ENCODE data around the gene TNIK. TPM values are rescaled to one million over a fixed set of nuclear protein-coding genes. Genes with fewer than 3 reads are reported as not detected.

The TNIK gene
- total and polyA plus RNA-seq, 4 donors: 3.7 to 9.8 (median 5.2) TPM

DNA sequence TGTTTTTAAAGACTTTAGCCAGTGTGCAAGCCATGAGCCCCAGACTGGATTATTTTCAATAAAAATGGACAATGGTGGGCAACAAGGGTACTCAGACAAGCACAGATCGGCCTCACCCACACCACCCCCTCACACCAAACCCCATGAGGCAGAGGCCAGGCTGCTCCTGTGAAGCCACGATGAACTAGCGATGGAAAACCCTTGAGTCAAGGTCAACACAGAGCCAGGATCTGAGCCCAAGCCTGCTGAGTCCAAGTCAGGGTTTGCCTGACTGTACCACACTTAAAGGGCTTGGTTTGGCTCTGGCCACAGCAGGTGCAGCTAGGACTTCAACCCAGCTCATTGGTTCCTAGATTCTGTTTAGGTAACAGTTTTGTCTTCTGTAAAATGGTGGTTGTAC, 302.2 kb downstream of the TNIK start (continued):
- TF ChIP-seq, protein P1, sequence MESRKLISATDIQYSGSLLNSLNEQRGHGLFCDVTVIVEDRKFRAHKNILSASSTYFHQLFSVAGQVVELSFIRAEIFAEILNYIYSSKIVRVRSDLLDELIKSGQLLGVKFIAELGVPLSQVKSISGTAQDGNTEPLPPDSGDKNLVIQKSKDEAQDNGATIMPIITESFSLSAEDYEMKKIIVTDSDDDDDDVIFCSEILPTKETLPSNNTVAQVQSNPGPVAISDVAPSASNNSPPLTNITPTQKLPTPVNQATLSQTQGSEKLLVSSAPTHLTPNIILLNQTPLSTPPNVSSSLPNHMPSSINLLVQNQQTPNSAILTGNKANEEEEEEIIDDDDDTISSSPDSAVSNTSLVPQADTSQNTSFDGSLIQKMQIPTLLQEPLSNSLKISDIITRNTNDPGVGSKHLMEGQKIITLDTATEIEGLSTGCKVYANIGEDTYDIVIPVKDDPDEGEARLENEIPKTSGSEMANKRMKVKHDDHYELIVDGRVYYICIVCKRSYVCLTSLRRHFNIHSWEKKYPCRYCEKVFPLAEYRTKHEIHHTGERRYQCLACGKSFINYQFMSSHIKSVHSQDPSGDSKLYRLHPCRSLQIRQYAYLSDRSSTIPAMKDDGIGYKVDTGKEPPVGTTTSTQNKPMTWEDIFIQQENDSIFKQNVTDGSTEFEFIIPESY (IDR thresholded peaks at IDR 0.05): no peak
- TF ChIP-seq, protein P2, sequence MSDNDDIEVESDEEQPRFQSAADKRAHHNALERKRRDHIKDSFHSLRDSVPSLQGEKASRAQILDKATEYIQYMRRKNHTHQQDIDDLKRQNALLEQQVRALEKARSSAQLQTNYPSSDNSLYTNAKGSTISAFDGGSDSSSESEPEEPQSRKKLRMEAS (IDR thresholded peaks at IDR 0.05): no peak
- no peak for TF ChIP-seq EGR1 (IDR thresholded peaks at IDR 0.05; ENCODE audit: low read depth in 2 of 2)

DNA sequence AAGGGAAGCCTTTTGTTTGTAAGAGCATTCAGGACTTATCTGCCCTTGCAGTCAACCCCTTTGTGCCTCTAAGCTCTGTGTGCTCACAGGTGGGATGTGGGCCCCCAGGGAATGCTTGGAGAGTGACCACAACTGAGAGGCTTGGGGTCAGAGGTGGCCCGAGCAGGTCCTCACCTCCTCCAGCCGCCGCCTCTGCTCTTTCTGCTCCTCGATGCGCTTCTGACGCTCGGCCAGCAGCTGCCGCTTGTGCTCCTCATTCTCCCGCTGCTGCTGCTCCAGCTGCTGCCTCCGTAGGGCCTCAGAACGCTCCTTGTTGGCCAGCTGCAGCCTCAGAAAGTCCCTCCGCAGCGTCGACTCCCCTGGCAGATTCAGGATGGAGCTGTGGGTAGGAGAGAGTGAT, 302.9 kb downstream of the TNIK start:
- 91% methylated on average over 14 of the region's 14 CpGs for WGBS
- TF ChIP-seq, protein P2 (IDR thresholded peaks at IDR 0.05): no peak
- TF ChIP-seq FOXA1 (IDR thresholded peaks at IDR 0.05): no peak

DNA sequence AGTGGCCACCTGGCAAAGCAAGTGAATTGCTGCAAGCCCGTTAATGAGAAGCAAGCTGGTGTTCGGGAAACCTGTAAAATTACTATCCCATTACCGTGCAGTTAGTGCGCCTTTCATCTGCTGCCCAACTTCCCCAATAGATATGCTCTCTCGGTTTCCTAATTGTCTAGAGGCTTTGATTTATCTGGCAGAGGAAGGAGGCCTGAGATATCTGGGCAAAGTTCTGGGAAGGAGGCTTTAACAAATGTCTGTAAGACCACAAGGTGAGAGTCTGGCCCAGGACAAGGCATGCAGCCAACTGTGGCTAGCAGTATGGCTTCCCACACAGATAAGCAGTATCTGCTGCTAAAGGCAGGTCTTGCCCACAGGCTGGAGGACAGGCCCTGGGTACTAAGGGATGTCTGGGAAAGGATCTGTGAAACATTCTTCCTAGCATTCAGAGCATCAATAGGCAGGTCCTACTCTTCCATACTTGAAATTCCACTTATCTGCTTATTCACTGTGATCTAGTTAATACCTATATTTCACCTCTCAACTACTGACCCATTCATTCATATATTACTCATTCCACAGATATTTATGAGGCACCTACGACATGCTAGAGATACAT, 303.7 kb downstream of the TNIK start:
- Histone ChIP-seq H3K4me3 (ENCODE audit: low read depth in 1 of 3, low read length in 3 of 3) (no peak overlapping the region), H3K36me3 (ENCODE audit: control insufficient read depth in 4 of 4, insufficient read depth in 3 of 4, low read depth in 1 of 4, low read length in 3 of 4) (peaks cover 0 to 3% (median 1%) of the 10 kb centered on the region in 4 donors), H3K9ac (ENCODE audit: low read depth in 1 of 2, low read length in 2 of 2) (no peak overlapping the region), H3K9me3 (ENCODE audit: control insufficient read depth in 4 of 4, low read length in 3 of 4) (no peaks in the 10 kb centered on the region), H3K27ac (ENCODE audit: low read depth in 1 of 2, low read length in 2 of 2) (no peak overlapping the region), H3K4me1 (ENCODE audit: control insufficient read depth in 4 of 4, insufficient read depth in 4 of 4, low read length in 3 of 4) (no peaks in the 10 kb centered on the region), H3K27me3 (ENCODE audit: control insufficient read depth in 4 of 4, insufficient read depth in 4 of 4, low read length in 3 of 4) (no peaks in the 10 kb centered on the region)
- 85% methylated on average over 6 of the region's 6 CpGs for WGBS
- no peak for TF ChIP-seq EGR1 (IDR thresholded peaks at IDR 0.05; ENCODE audit: low read depth in 2 of 2)
- TF ChIP-seq, protein P1 (IDR thresholded peaks at IDR 0.05): no peak
- DNase-seq (ENCODE audit: low spot score): no peak

More for the DNA sequence above, 302.9 kb downstream of the TNIK start:
- Histone ChIP-seq H3K9ac (ENCODE audit: low read depth in 1 of 2, low read length in 2 of 2) (no peak overlapping the region), H3K4me1 (ENCODE audit: control insufficient read depth in 4 of 4, insufficient read depth in 4 of 4, low read length in 3 of 4) (no peaks in the 10 kb centered on the region), H3K27me3 (ENCODE audit: control insufficient read depth in 4 of 4, insufficient read depth in 4 of 4, low read length in 3 of 4) (no peaks in the 10 kb centered on the region), H3K27ac (ENCODE audit: low read depth in 1 of 2, low read length in 2 of 2) (no peak overlapping the region), H3K4me3 (ENCODE audit: low read depth in 1 of 3, low read length in 3 of 3) (no peak overlapping the region), H3K36me3 (ENCODE audit: control insufficient read depth in 4 of 4, insufficient read depth in 3 of 4, low read depth in 1 of 4, low read length in 3 of 4) (peaks cover 0 to 3% (median 1%) of the 10 kb centered on the region in 4 donors), H3K9me3 (ENCODE audit: control insufficient read depth in 4 of 4, low read length in 3 of 4) (no peaks in the 10 kb centered on the region)
- no peak for DNase-seq (ENCODE audit: low spot score)

DNA sequence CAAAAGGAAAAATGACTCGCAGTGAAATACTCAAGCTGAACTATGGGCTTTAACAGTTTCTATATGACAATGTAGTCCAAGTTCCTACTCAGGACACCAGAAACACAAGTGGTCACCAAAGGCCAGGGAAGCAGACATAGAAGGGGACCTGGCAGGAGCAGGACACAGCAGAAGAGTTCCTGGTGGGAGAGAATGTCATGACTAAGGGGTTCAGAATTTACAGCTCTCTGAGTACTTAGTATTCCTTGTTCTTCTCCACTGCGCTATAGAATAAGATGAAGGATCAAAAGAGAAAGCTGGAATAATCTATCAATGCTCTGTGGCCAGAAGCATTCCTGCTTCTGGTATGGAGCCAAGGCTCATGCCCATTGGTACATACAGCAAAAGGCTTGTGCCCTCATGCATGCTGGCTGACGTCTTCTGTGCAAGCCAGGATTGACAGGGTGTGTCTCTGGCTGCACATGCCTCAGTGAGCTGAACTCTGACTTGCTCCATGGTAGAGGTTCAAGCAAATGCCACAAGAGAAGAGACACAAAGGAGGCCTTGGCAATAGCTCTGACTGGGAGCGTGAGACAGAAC, 305.0 kb downstream of the TNIK start:
- H3K9me3 ChIP-seq (ENCODE audit: control insufficient read depth in 4 of 4, low read length in 3 of 4): no peaks in the 10 kb centered on the region
- H3K27me3 ChIP-seq (ENCODE audit: control insufficient read depth in 4 of 4, insufficient read depth in 4 of 4, low read length in 3 of 4): no peaks in the 10 kb centered on the region
- 94% methylated on average over 4 of the region's 4 CpGs for WGBS
- H3K27ac ChIP-seq (ENCODE audit: low read depth in 1 of 2, low read length in 2 of 2): no peak overlapping the region
- DNase-seq (ENCODE audit: low spot score): no peak
- no peak overlapping the region for H3K4me3 ChIP-seq (ENCODE audit: low read depth in 1 of 3, low read length in 3 of 3)
- peaks cover 0 to 3% (median under 1%) of the 10 kb centered on the region in 4 donors for H3K36me3 ChIP-seq (ENCODE audit: control insufficient read depth in 4 of 4, insufficient read depth in 3 of 4, low read depth in 1 of 4, low read length in 3 of 4)
- H3K9ac ChIP-seq (ENCODE audit: low read depth in 1 of 2, low read length in 2 of 2): no peak overlapping the region
- no peaks in the 10 kb centered on the region for H3K4me1 ChIP-seq (ENCODE audit: control insufficient read depth in 4 of 4, insufficient read depth in 4 of 4, low read length in 3 of 4)
- TF ChIP-seq, protein P2 (IDR thresholded peaks at IDR 0.05): no peak
- TF ChIP-seq TAF1 (conservative IDR thresholded peaks at IDR 0.05): no peak
- no peak for TF ChIP-seq FOXA2 (IDR thresholded peaks at IDR 0.05)
- no peak for TF ChIP-seq JUND (IDR thresholded peaks at IDR 0.05)
- TF ChIP-seq, protein P1 (IDR thresholded peaks at IDR 0.05): no peak
- no peak for TF ChIP-seq HNF4G (IDR thresholded peaks at IDR 0.05)
- TF ChIP-seq EGR1 (IDR thresholded peaks at IDR 0.05; ENCODE audit: low read depth in 2 of 2): no peak
- no peak for TF ChIP-seq SP1 (IDR thresholded peaks at IDR 0.05)
- TF ChIP-seq GABPA (IDR thresholded peaks at IDR 0.05 in 1 of 2, conservative IDR thresholded peaks at IDR 0.05 in 1 of 2): no peak
- no peak for TF ChIP-seq RAD21 (IDR thresholded peaks at IDR 0.05)
- TF ChIP-seq RXRA (IDR thresholded peaks at IDR 0.05): no peak
- no peak for TF ChIP-seq YY1 (IDR thresholded peaks at IDR 0.05)
- TF ChIP-seq, protein P3, sequence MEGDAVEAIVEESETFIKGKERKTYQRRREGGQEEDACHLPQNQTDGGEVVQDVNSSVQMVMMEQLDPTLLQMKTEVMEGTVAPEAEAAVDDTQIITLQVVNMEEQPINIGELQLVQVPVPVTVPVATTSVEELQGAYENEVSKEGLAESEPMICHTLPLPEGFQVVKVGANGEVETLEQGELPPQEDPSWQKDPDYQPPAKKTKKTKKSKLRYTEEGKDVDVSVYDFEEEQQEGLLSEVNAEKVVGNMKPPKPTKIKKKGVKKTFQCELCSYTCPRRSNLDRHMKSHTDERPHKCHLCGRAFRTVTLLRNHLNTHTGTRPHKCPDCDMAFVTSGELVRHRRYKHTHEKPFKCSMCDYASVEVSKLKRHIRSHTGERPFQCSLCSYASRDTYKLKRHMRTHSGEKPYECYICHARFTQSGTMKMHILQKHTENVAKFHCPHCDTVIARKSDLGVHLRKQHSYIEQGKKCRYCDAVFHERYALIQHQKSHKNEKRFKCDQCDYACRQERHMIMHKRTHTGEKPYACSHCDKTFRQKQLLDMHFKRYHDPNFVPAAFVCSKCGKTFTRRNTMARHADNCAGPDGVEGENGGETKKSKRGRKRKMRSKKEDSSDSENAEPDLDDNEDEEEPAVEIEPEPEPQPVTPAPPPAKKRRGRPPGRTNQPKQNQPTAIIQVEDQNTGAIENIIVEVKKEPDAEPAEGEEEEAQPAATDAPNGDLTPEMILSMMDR (IDR thresholded peaks at IDR 0.05; ENCODE audit: low read depth, low read length, missing input control): no peak
- no peak for TF ChIP-seq HNF4A (conservative IDR thresholded peaks at IDR 0.05)
